Neural cell (in vitro differentiated cells): ENCODE measurements around the gene CSDE1. TPM values are rescaled to one million over a fixed set of nuclear protein-coding genes. Genes with fewer than 3 reads are reported as not detected.

Experiments used
- H2AFZ ChIP-seq: fragments of 200-600, 300-800 bp; sonication (generic), shearing (Covaris generic); 2 replicates; pipeline ENCODE4 v1.6.0; 2014; ENCODE audit warnings: low read depth, mild to moderate bottlenecking, antibody characterized with exemption, low read length, moderate library complexity
- H3F3A ChIP-seq: fragments of 200-600 bp; shearing (Covaris generic); 2 replicates; pipeline ENCODE4 v1.6.1; 2016; ENCODE audit warnings: mild to moderate bottlenecking, moderate library complexity, mixed read lengths, antibody characterized with exemption, low read length; ENCODE audit not compliant: insufficient read depth, poor library complexity, severe bottlenecking
- H3K27ac ChIP-seq: fragments of 200-600, 300-800 bp; sonication (generic), shearing (Covaris generic); 2 replicates; pipeline ENCODE4 v1.5.1; 2014; ENCODE audit warnings: mild to moderate bottlenecking, low read length, moderate library complexity
- H3K27me3 ChIP-seq: fragments of 300-800, 200-600 bp; sonication (generic), shearing (Covaris generic); 2 replicates; pipeline ENCODE4 v1.6.0; 2014; ENCODE audit warnings: mild to moderate bottlenecking, low read depth, low read length, moderate library complexity; ENCODE audit not compliant: insufficient read depth
- H3K36me3 ChIP-seq: fragments of 300-800, 200-600 bp; sonication (generic), shearing (Covaris generic); 2 replicates; pipeline ENCODE4 v1.5.1; 2014; ENCODE audit warnings: mild to moderate bottlenecking, antibody characterized with exemption, low read length, moderate library complexity; ENCODE audit not compliant: insufficient read depth
- H3K4me2 ChIP-seq: fragments of 300-800, 200-600 bp; sonication (generic), shearing (Covaris generic); 2 replicates; pipeline ENCODE4 v1.6.0; 2014; ENCODE audit warnings: mild to moderate bottlenecking, low read length
- H3K4me3 ChIP-seq: fragments of 300-800, 200-600 bp; sonication (generic), shearing (Covaris generic); 2 replicates; pipeline ENCODE4 v1.5.1; 2014; ENCODE audit warnings: mild to moderate bottlenecking, low read length, moderate library complexity
- H3K79me2 ChIP-seq: fragments of 200-600 bp; shearing (Covaris generic); replicated peaks from 2 replicates; pipeline ENCODE4 v1.6.0; 2014; ENCODE audit warnings: mild to moderate bottlenecking, low read length, moderate library complexity; ENCODE audit not compliant: insufficient read depth
- H3K9ac ChIP-seq: fragments of 300-800, 200-600 bp; sonication (generic), shearing (Covaris generic); 2 replicates; pipeline ENCODE4 v1.6.1; 2016; ENCODE audit warnings: mild to moderate bottlenecking, low read length, mixed read lengths
- H3K9me2 ChIP-seq: fragments of 200-600 bp; shearing (Covaris generic); 2 replicates; pipeline ENCODE4 v1.6.1; 2016; ENCODE audit warnings: mild to moderate bottlenecking, low read length, mixed read lengths; ENCODE audit not compliant: insufficient read depth
- H3K9me3 ChIP-seq: fragments of 200-600, 300-800 bp; sonication (generic), shearing (Covaris generic); 2 replicates; pipeline ENCODE4 v1.6.1; 2016; ENCODE audit warnings: mild to moderate bottlenecking, mixed run types, low read length, moderate library complexity, mixed read lengths
- H4K20me1 ChIP-seq: fragments of 200-600 bp; shearing (Covaris generic); 2 replicates; pipeline ENCODE4 v1.6.1; 2016; ENCODE audit warnings: mild to moderate bottlenecking, mixed run types; ENCODE audit not compliant: insufficient read depth
- EP300 ChIP-seq: fragments of 450-650 bp; conservative IDR thresholded peaks from 2 replicates; pipeline ENCODE4 v1.6.1; 2014; ENCODE audit warnings: antibody characterized with exemption, mild to moderate bottlenecking, moderate library complexity; ENCODE audit not compliant: poor library complexity, severe bottlenecking
- EZH2 ChIP-seq: fragments of 200-600, 300-800 bp; shearing (Covaris generic), sonication (generic); IDR thresholded peaks from 2 replicates; pipeline ENCODE4 v1.6.1; 2014; ENCODE audit warnings: antibody characterized with exemption, low read length, borderline replicate concordance, mild to moderate bottlenecking; ENCODE audit not compliant: insufficient read depth, poor library complexity, severe bottlenecking
- MXI1 ChIP-seq: fragments of 450-650 bp; conservative IDR thresholded peaks from 2 replicates; pipeline ENCODE4 v1.6.1; 2014; ENCODE audit warnings: antibody characterized with exemption, mild to moderate bottlenecking; ENCODE audit not compliant: poor library complexity, severe bottlenecking
- POLR2AphosphoS5 ChIP-seq: IDR thresholded peaks from 2 replicates; pipeline ENCODE4 v1.6.1; 2012
- RAD21 ChIP-seq: fragments of 450-650 bp; conservative IDR thresholded peaks from 2 replicates; pipeline ENCODE4 v1.6.1; 2014; ENCODE audit warnings: antibody characterized with exemption, mild to moderate bottlenecking, moderate library complexity
- REST ChIP-seq: IDR thresholded peaks from 2 replicates; pipeline ENCODE4 v1.6.1; 2012; ENCODE audit warnings: borderline replicate concordance
- SMC3 ChIP-seq: fragments of 450-650 bp; conservative IDR thresholded peaks from 2 replicates; pipeline ENCODE4 v1.6.1; 2014; ENCODE audit warnings: antibody characterized with exemption, mild to moderate bottlenecking, moderate library complexity; ENCODE audit not compliant: poor library complexity
- TAF1 ChIP-seq: IDR thresholded peaks from 2 replicates; pipeline ENCODE4 v1.6.1; 2012; ENCODE audit warnings: low read depth
- polyA plus RNA-seq: library from polyadenylated mRNA; depleted of rRNA; stranded (reverse); fragments of >200 nt; gene quantifications from 2 replicates; pipeline ENCODE4 v1.2.3, GENCODE V29; 2014
- TF ChIP-seq, protein P1 (sequence below): fragments of 450-650 bp; IDR thresholded peaks from 2 replicates; pipeline ENCODE4 v1.5.1; 2014; ENCODE audit warnings: antibody characterized with exemption, mild to moderate bottlenecking, moderate library complexity; ENCODE audit not compliant: poor library complexity, severe bottlenecking

Gene CSDE1
- polyA plus RNA-seq, 1 donor from 2014 or later, result 424 TPM

GRCh38 chr1:114692947-114693346, 64.8 kb downstream of the CSDE1 start:
- no peaks in the 10 kb centered on the region for H3K27me3 ChIP-seq
- no peaks in the 10 kb centered on the region for H3F3A ChIP-seq
- TF ChIP-seq POLR2AphosphoS5, result no peak
- TF ChIP-seq, protein P1, sequence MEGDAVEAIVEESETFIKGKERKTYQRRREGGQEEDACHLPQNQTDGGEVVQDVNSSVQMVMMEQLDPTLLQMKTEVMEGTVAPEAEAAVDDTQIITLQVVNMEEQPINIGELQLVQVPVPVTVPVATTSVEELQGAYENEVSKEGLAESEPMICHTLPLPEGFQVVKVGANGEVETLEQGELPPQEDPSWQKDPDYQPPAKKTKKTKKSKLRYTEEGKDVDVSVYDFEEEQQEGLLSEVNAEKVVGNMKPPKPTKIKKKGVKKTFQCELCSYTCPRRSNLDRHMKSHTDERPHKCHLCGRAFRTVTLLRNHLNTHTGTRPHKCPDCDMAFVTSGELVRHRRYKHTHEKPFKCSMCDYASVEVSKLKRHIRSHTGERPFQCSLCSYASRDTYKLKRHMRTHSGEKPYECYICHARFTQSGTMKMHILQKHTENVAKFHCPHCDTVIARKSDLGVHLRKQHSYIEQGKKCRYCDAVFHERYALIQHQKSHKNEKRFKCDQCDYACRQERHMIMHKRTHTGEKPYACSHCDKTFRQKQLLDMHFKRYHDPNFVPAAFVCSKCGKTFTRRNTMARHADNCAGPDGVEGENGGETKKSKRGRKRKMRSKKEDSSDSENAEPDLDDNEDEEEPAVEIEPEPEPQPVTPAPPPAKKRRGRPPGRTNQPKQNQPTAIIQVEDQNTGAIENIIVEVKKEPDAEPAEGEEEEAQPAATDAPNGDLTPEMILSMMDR, result no peak
- TF ChIP-seq EP300, result no peak
- no peak for TF ChIP-seq SMC3
- TF ChIP-seq RAD21, result no peak
- TF ChIP-seq EZH2, result no peak
- no peak for TF ChIP-seq TAF1
- TF ChIP-seq MXI1, result no peak
- no peak for TF ChIP-seq REST
- H4K20me1 ChIP-seq, result no peaks in the 10 kb centered on the region
- no peak overlapping the region for H3K4me3 ChIP-seq
- H2AFZ ChIP-seq, result no peak overlapping the region
- no peaks in the 10 kb centered on the region for H3K36me3 ChIP-seq
- no peak overlapping the region for H3K9ac ChIP-seq
- H3K4me2 ChIP-seq, result no peak overlapping the region
- H3K79me2 ChIP-seq, result no peaks in the 10 kb centered on the region
- no peaks in the 10 kb centered on the region for H3K9me2 ChIP-seq
- H3K9me3 ChIP-seq, result no peaks in the 10 kb centered on the region
- no peak overlapping the region for H3K27ac ChIP-seq

DNA sequence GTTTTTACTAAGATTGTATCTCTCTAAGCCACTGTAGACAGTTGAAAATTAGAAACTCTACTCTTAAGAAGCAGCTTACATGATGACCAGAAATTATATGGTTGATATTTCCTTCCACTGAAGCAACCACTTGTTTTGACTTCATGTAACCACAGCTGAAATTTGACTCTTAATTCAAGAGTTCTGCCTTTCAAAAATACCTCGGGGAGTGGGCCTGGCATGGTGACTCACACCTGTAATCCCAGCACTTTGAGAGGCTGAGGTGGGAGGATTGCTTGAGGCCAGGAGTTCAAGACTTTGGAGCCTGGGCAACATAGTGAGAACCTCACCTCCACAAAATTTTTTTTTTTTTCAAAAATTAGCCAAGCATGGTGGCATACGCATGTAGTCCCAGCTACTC, 66.7 kb downstream of the CSDE1 start:
- Histone ChIP-seq H3K36me3 (no peaks in the 10 kb centered on the region), H3K4me2 (no peak overlapping the region), H3K27me3 (no peaks in the 10 kb centered on the region), H4K20me1 (no peaks in the 10 kb centered on the region), H3K9ac (no peak overlapping the region), H3K4me3 (no peak overlapping the region), H3K79me2 (no peaks in the 10 kb centered on the region), H3K9me2 (no peaks in the 10 kb centered on the region), H3K27ac (no peak overlapping the region), H3K9me3 (no peaks in the 10 kb centered on the region), H2AFZ (no peak overlapping the region), H3F3A (no peaks in the 10 kb centered on the region)
- no peak for TF ChIP-seq EP300
- no peak for TF ChIP-seq SMC3
- TF ChIP-seq RAD21, result no peak
- no peak for TF ChIP-seq REST
- TF ChIP-seq TAF1, result no peak
- no peak for TF ChIP-seq POLR2AphosphoS5
- TF ChIP-seq MXI1, result no peak
